GM21825 (cell line): Measurements from ENCODE around the gene PPY.
"Not testable (repeated sequence)": the region's sequence is repeated elsewhere in the genome, so short reads cannot be mapped to it uniquely, and the experiment has no call there.

Source experiments
- ATAC-seq: cut with Tn5 transposase; IDR thresholded peaks from one replicate; pipeline ENCODE4 v1.9.1; 2021; ENCODE audit warnings: mild to moderate bottlenecking, moderate library complexity; ENCODE audit not compliant: unreplicated experiment

PPY gene

GRCh38 chr17:43932923-43933322 lies 9.4 kb downstream of the PPY start:
- no peak for ATAC-seq

GRCh38 chr17:43932357-43932756 lies 9.9 kb downstream of the PPY start:
- no peak for ATAC-seq

DNA sequence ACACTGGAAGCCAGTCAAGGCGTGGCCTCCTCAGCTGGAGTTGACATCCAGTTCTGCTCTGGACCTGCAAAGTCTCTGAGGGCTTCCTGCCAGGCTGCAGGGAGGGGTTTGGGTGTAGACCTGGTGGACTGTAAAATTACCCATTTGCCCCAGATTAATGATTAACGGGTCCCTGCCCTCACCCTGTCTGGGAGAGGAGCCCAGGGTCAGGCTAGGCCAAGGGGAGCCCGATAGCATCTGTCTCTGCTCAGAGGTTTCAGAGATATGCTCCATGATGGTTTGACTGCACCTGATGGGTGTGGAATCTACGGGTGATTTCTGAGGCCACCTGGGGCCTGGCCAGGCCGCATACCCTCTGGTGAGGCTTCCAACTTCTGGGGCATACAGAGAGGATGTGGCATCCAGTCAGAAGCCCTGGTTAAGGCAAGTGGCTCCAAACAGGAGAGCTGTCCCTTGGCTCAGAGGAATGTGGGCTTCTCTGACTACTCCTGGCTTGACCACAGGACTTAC lies 11.2 kb downstream of the PPY start:
- ATAC-seq, result no peak

DNA sequence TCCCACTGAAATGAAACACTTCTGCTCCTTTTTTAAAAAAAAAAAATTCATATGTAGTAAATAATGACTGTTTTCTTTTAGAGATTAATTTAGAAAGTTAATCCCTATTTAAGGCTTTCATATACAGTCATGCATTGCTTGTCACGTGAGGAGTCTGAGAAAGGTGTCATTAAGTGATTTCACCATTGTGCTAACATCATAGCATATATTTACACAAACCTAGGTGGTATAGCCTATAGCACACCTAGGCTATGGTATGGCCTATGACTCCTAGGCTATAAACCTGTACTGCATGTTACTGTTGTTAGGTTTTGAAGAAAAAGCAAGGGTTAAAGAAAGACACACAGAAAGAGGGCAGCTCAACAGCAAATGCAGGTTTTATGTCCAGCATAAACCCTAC lies 13.7 kb downstream of the PPY start:
- no peak for ATAC-seq

GRCh38 chr17:43927929-43928328 lies 14.3 kb downstream of the PPY start:
- not testable (repeated sequence) for ATAC-seq

DNA sequence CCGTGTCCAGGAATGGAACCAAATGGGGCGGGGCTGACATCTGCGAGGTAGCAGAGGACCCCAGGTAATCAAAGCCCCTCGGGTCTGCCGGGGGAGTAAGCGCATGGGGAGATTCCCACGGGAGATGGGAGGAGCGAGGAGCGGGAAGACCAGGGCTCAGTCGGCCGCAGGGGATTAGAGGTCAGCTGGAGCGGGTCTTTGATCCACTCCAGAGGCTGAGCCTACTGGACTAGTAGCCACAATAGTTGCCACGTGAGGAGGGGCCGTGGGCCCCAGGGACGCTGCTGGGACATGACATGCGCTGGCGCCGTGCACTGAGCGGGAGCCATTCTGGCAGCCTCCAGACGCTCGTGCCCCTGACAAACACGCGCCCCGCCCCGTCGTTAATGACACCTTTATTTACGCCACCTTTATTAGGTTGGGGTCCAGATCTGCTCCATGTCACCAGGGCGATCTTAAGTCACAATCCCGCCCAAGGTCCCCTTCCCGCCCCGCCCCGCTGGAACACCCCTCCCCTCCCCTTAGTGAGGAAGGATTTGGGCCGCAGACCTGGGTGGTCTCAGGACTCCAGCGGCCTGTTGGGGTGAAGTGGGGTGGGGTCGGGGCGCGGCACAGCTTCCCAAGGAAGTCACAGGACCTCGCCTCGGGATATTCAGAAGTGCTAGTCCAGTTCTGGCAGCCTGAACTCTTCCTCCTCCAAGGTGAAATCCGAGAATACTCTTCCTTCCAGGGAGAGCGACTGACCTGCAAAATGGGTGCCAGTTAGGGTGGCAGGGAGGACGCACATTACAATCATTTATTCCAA lies 15.0 kb downstream of the PPY start:
- no peak for ATAC-seq

DNA sequence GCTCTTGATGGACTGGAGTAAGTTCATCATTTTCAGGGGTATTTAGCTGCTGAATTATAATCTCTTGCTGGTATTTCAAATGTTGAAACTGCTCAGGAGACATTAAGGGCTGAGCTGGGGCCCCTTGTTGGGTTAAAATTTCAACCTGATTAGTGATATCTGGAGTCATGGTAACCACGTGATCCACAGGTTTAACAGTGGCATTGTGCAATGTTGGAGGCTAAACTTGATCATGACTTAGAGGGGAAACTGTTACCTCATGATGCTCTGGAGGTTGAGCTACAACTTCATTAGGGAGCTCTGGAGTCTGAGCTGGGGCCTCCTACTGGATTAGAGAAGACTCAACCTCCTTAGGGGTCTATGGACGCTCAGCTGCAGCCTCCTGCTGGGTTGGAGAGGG lies 17.7 kb downstream of the PPY start:
- no peak for ATAC-seq

GRCh38 chr17:43920500-43921095 lies 21.7 kb downstream of the PPY start:
- ATAC-seq, result no peak

DNA sequence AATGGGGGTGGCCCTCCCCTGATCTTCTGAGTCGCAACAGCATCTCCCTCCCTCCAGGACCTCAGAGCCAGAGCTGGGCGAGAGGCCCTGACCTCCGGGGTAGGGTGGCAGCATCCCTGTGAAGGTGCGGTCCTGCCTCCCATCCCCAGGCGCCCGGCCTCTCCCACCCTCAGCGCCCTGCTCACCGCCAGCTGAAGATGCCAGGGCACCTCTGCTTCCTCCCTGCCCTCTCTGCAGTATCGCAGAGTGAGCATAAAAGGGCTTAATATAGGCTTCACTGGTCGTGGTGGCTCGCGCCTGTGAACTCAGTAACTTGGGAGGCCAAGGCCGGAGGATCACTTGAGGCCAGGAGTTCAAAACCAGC lies 24.3 kb downstream of the PPY start:
- no peak for ATAC-seq

DNA sequence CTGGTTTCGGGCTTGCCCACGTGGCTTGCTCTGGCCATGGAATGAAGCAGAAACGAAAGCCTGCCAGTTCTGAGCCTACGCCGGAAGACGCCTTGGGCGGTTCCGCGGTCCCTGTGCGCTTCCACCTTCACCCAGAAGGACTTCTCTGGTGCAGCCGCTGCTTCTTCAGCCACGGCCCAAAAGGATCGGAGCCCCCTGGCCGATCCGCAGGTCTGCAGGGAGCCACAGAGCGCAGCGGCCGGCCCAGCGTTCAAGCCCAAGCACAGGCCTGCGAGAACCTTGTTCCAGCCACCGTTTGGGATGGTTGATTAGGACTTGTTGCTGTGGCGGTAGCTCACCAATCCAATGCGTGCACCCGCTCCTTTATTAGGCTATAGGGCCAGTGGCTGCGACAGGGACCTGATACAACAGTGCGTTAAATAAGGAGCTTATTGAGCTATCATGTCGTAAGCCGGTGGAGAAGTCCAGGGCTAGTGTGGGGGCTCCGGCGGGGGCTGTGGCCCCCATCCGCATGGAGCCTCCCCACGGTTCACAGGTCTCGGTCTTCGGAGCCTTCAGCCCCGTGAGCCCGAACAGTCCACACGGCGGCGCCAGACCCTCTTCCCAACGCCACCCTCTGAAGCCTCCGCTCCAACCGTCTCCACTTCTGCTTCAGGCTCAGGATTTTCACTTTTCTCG lies 24.8 kb downstream of the PPY start:
- no peak for ATAC-seq

DNA sequence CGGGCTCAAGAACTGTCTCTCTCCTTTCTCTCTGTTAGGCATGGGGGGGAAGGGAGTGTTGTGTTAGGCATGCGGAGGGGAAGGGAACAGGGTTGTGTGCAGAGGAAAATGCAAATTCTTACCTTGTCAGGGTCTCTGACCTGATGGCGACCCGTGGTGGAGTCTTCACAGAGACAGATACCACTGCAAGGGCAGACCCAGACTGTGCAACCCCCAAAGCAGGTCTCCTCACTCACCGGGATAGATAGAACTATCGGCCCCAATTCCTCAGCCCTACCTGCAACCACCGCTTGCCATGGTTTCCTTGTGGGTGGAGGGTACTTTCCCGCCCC lies 25.3 kb downstream of the PPY start:
- no peak for ATAC-seq

DNA sequence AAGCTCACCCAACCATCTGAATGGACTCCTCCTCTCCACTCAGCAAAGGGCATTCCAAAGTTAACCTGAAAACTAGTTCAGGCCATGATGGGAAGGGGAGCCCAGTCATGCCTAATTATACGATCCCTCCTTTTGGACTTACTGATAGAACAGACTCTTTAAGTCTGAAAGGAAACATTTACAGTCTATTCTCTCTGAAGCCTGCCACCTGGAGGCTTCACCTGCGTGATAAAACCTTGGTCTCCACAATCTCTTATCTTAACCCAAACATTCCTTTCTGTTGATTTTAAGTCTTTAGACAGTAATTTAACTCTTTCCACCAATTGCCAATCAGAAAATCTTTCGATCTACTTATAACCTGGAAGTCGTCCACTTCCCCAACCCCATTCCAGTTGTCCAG lies 25.9 kb downstream of the PPY start:
- no peak for ATAC-seq

DNA sequence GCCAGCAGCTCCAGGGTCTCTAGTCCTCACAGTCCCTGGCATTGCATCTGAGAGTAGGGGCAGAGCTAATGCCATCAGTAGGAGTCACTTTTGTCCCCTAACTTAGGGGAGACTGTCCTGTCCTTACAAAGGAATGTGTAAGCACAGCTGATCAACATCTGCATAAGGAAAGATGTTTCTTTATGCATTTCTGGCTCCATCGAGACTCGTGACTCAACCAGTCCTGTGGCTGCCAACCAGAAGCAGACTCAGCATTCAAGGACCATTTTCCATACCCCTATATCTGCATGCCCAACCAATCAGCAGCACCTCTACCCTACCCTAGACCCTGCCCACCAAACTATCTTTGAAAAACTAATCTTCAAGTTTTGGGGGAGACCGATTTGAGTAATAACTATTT lies 26.7 kb downstream of the PPY start:
- no peak for ATAC-seq

DNA sequence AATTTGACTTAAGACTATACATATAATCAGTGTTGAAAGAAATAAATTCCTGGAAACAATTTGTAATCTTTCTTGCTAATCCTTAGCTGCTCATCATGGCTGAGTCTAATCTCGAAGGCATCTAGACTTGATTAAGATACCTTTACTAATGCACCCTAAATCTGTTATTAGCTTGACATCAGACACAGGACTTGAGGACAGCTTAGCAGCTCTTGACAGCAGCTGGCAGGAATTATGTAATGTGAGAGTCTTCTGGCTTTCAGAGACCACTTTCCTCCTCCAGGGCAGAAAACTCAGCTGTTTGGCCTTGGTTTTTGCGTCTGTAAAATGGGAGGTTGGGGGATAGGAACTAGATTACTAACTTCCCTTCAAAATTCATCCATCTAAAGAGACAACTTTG lies 27.8 kb downstream of the PPY start:
- no peak for ATAC-seq

DNA sequence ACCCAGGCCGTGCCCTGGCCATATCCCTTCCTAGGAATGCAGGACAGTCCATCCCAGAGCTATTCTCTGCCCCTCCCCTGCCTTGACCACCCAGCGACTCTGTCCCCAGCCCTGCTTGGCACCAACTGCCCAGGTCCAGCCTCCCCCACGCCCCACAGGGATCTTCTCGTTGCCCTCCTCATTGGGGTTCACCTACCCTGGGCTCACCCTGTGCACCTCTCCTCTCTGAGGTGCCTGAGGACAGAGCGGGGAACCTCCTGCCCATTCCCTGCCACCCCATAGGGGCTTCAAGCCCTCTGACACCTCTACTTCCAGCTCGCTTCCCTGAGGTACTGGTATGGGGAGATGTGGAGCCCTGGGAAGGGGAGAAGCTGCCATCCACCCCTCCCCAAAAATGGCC lies 28.7 kb downstream of the PPY start:
- ATAC-seq, result no peak

GRCh38 chr17:43912635-43913304 lies 29.5 kb downstream of the PPY start:
- no peak for ATAC-seq

DNA sequence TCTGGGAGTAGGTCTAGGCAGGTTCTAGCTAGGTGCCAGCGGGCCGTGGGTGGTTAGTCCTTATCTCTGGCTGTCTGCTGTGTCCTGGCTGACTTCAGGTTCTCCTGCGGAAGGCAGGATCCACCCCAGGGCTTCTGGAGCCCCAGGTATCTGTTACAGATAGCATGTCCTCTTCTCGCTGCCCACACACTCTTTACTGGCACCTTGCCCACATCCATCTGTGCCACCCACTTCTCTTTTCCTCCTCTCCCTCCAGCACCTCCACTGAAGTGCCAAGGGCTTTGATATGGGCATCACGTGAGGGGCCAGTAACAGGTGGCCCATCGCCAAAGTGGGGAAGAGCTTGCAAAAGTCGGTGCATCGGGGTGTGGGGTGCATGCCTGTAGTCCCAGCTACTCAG lies 30.4 kb downstream of the PPY start:
- ATAC-seq, result no peak

GRCh38 chr17:43909537-43910231 lies 32.6 kb downstream of the PPY start:
- no peak for ATAC-seq

GRCh38 chr17:43907998-43908721 lies 34.1 kb downstream of the PPY start:
- no peak for ATAC-seq

DNA sequence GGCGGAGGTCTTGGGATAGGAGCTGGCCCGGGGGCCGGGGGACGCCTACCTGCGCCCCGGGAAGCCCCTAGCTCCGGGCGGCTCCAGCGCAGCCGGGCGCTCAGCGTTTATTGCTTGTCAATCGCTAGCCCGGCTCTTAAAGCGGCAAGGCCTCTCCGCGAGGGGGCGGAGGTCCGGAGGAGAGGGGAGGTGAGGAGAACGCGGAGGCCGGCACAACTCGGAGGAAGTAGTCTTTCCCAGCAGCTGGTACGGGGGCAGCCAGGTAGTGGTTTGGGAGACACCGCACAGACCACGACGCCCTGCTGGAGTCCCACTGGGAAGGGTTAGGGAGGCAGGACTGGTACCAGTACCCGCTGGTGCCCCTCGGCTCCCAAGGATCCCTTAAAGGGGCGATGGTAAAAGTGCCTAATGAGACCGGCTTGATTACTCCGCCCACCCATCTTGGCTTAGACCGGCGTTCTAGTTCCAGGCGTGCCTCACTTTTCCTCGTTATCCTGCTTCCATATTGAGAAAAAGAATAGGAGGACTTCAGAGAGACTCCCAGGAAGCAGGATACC lies 34.8 kb downstream of the PPY start, which contains the start of gene MPP2:
TSS of gene MPP2 (minus strand) at position 112 of the 557 bp plus-strand sequence. CDS start 3,076 bp downstream, outside the sequence.
- no peak for ATAC-seq
